DOHH2 (cell line): ENCODE data around the gene NT5C3A.

Experiments
- H3F3A ChIP-seq: fragments of 200-600 bp; sonication (generic), shearing (Covaris generic); 2 replicates; pipeline ENCODE4 v1.6.0; 2016; ENCODE audit warnings: antibody characterized with exemption, mild to moderate bottlenecking; ENCODE audit not compliant: control insufficient read depth, insufficient read depth
- H3K27ac ChIP-seq: fragments of 200-600 bp; sonication (generic); 2 replicates; pipeline ENCODE4 v1.5.1; 2014; ENCODE audit warnings: low read depth, mild to moderate bottlenecking, low read length, moderate library complexity
- H3K27me3 ChIP-seq: fragments of 200-600 bp; sonication (generic); 2 replicates; pipeline ENCODE4 v1.6.1; 2014; ENCODE audit warnings: mild to moderate bottlenecking, low read length, mixed read lengths; ENCODE audit not compliant: control insufficient read depth
- H3K36me3 ChIP-seq: fragments of 200-600 bp; sonication (generic); 2 replicates; pipeline ENCODE4 v1.6.1; 2014; ENCODE audit warnings: mild to moderate bottlenecking, low read length, moderate library complexity, mixed read lengths; ENCODE audit not compliant: control insufficient read depth
- H3K4me1 ChIP-seq: fragments of 200-600 bp; sonication (generic); 2 replicates; pipeline ENCODE4 v1.6.1; 2014; ENCODE audit warnings: mild to moderate bottlenecking, low read length, mixed read lengths; ENCODE audit not compliant: control insufficient read depth
- H3K4me2 ChIP-seq: fragments of 200-600 bp; sonication (generic); 2 replicates; pipeline ENCODE4 v1.6.0; 2014; ENCODE audit warnings: mild to moderate bottlenecking, low read length, moderate library complexity
- H3K4me3 ChIP-seq: fragments of 200-600 bp; sonication (generic); 2 replicates; pipeline ENCODE4 v1.5.1; 2014; ENCODE audit warnings: mild to moderate bottlenecking, low read length, mixed read lengths
- H3K79me2 ChIP-seq: fragments of 200-600 bp; sonication (generic); 2 replicates; pipeline ENCODE4 v1.6.1; 2014; ENCODE audit warnings: mild to moderate bottlenecking, low read length, mixed read lengths; ENCODE audit not compliant: control insufficient read depth
- H3K9me2 ChIP-seq: fragments of 200-600 bp; sonication (generic); replicated peaks from 2 replicates; pipeline ENCODE4 v1.6.1; 2014; ENCODE audit warnings: mild to moderate bottlenecking, low read length, mixed read lengths; ENCODE audit not compliant: control insufficient read depth
- H3K9me3 ChIP-seq: fragments of 200-600 bp; sonication (generic); 2 replicates; pipeline ENCODE4 v1.6.1; 2014; ENCODE audit warnings: antibody characterized with exemption, low read length, mixed read lengths; ENCODE audit not compliant: control insufficient read depth, insufficient read depth
- H4K20me1 ChIP-seq: fragments of 200-600 bp; sonication (generic); 2 replicates; pipeline ENCODE4 v1.6.0; 2014; ENCODE audit warnings: low read depth, mild to moderate bottlenecking, antibody characterized with exemption, low read length, moderate library complexity; ENCODE audit not compliant: control insufficient read depth, insufficient read depth
- EZH2phosphoT487 ChIP-seq: fragments of 200-600 bp; sonication (generic); IDR thresholded peaks from 2 replicates; pipeline ENCODE4 v1.6.1; 2017; ENCODE audit warnings: borderline replicate concordance, mild to moderate bottlenecking, antibody characterized with exemption, low read length, moderate library complexity, mixed read lengths
- TF ChIP-seq, protein P1 (sequence below): fragments of 200-600 bp; sonication (generic); IDR thresholded peaks from one replicate; pipeline ENCODE4 v1.5.1; 2014; ENCODE audit warnings: antibody characterized with exemption, mild to moderate bottlenecking, low read depth, low read length; ENCODE audit not compliant: poor library complexity, severe bottlenecking

Gene NT5C3A

GRCh38 chr7:33093266-33093665 is 30.7 kb upstream of the NT5C3A start:
- no peaks in the 10 kb centered on the region for H3K79me2 ChIP-seq
- H3K4me1 ChIP-seq, result no peaks in the 10 kb centered on the region
- no peaks in the 10 kb centered on the region for H3K9me3 ChIP-seq
- no peaks in the 10 kb centered on the region for H3K27me3 ChIP-seq
- TF ChIP-seq, protein P1, sequence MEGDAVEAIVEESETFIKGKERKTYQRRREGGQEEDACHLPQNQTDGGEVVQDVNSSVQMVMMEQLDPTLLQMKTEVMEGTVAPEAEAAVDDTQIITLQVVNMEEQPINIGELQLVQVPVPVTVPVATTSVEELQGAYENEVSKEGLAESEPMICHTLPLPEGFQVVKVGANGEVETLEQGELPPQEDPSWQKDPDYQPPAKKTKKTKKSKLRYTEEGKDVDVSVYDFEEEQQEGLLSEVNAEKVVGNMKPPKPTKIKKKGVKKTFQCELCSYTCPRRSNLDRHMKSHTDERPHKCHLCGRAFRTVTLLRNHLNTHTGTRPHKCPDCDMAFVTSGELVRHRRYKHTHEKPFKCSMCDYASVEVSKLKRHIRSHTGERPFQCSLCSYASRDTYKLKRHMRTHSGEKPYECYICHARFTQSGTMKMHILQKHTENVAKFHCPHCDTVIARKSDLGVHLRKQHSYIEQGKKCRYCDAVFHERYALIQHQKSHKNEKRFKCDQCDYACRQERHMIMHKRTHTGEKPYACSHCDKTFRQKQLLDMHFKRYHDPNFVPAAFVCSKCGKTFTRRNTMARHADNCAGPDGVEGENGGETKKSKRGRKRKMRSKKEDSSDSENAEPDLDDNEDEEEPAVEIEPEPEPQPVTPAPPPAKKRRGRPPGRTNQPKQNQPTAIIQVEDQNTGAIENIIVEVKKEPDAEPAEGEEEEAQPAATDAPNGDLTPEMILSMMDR, result no peak
- TF ChIP-seq EZH2phosphoT487, result no peak
- peaks cover 47% of the 10 kb centered on the region for H3K36me3 ChIP-seq
- H3K9me2 ChIP-seq, result no peaks in the 10 kb centered on the region
- no peaks in the 10 kb centered on the region for H3F3A ChIP-seq
- no peak overlapping the region for H3K4me2 ChIP-seq
- no peaks in the 10 kb centered on the region for H4K20me1 ChIP-seq
- H3K27ac ChIP-seq, result no peak overlapping the region
- no peak overlapping the region for H3K4me3 ChIP-seq

DNA sequence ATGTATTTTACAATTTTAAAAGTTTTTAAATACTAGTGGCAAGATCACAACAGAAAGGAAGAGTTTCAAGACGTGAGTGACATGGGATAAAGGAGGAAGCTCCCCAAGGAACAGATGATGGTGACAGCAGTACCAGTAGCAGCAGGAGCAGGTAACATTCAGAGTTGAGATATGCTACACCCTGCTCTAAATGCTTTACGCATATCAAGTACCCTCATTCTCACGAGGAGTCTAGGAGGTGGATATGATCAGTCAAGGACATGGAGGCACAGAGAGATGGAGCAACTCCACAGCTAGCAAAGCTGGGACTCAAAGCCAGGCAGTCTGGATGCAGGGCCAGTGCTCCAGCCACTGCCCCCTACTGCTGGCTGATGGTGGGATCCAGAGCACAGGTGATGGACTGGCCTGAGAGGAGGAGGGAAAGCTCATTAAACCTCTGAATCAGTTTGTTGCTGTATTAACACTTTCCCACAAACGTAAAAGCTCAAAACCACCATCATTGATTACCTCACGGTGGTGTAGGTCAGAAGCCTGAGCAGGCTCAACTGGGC is 29.1 kb upstream of the NT5C3A start:
- H3K9me2 ChIP-seq, result no peaks in the 10 kb centered on the region
- no peak for TF ChIP-seq EZH2phosphoT487
- TF ChIP-seq, protein P1, result no peak
- H3K4me2 ChIP-seq, result no peak overlapping the region
- H4K20me1 ChIP-seq, result no peaks in the 10 kb centered on the region
- no peak overlapping the region for H3K4me3 ChIP-seq
- H3K9me3 ChIP-seq, result no peaks in the 10 kb centered on the region
- no peaks in the 10 kb centered on the region for H3K79me2 ChIP-seq
- no peak overlapping the region for H3K27ac ChIP-seq
- no peaks in the 10 kb centered on the region for H3K4me1 ChIP-seq
- peaks cover 33% of the 10 kb centered on the region for H3K36me3 ChIP-seq
- H3F3A ChIP-seq, result no peaks in the 10 kb centered on the region
- H3K27me3 ChIP-seq, result no peaks in the 10 kb centered on the region

- no peaks in the 10 kb centered on the region for H3K9me2 ChIP-seq
- H3K9me3 ChIP-seq, result no peaks in the 10 kb centered on the region
- no peaks in the 10 kb centered on the region for H3K4me1 ChIP-seq
- H3K27ac ChIP-seq, result no peak overlapping the region
- H3K4me2 ChIP-seq, result no peak overlapping the region
- no peaks in the 10 kb centered on the region for H3K27me3 ChIP-seq
- H3K79me2 ChIP-seq, result no peaks in the 10 kb centered on the region
- no peak overlapping the region for H3K4me3 ChIP-seq
- H3K36me3 ChIP-seq, result peaks cover 27% of the 10 kb centered on the region
- no peaks in the 10 kb centered on the region for H4K20me1 ChIP-seq
- H3F3A ChIP-seq, result no peaks in the 10 kb centered on the region
- TF ChIP-seq, protein P1, result no peak
Measured at GRCh38 chr7:33091111-33091531, 28.5 kb upstream of the NT5C3A start.
